K562 (cell line): ENCODE data around the gene MPL. TPM values are rescaled to one million over a fixed set of nuclear protein-coding genes. Genes with fewer than 3 reads are reported as not detected.

Source experiments
- ATAC-seq: fragments of 200-7000 bp; cut with Tn5 transposase; 3 replicates; pipeline ENCODE4 v1.9.1; 2020; ENCODE audit warnings: moderate library complexity
- BruUV-seq: library from RNA; stranded (reverse); fragments of 400-500 nt; replicated peaks from 2 replicates; lab custom pipeline; 2021; lab: Mats Ljungman, UMichigan
- CTCF ChIA-PET: fragments of 300-600 bp; formaldehyde crosslinking; extraction: SDS; loops from one replicate; lab custom pipeline; 2021; ENCODE audit warnings: low intra/inter-chr PET ratio; lab: Yijun Ruan, JAX
- POLR2A ChIA-PET: fragments of 300-600, 350-650 bp; sonication (Branson Sonifier 250); formaldehyde crosslinking; extraction: SDS; loops from one replicate; lab custom pipeline; 2021; ENCODE audit warnings: antibody characterized with exemption, inconsistent platforms; lab: Yijun Ruan, JAX
- DNase-seq, 4 experiments: peaks; one replicate each; pipeline versions ENCODE4 v3.0.0 to v3.0.0-alpha.2; 2011 to 2018; ENCODE audit warnings: low spot score in 3 of 4, mixed read lengths in 3 of 4; ENCODE audit errors: extremely low read depth in 1 of 4
- FAIRE-seq: peaks from 2 replicates; lab custom pipeline; 2011; peaks lifted over from hg19 to GRCh38; lab: Jason Lieb, UNC
- H2AFZ ChIP-seq: 2 replicates; pipeline ENCODE4 v1.6.0; 2011; ENCODE audit warnings: low read depth, low read length, control low read depth, inconsistent platforms
- H3K27ac ChIP-seq: fragments of 200-600 bp; 3 replicates; pipeline ENCODE4 v1.8.0; 2011; ENCODE audit warnings: low read depth, mild to moderate bottlenecking, control low read depth, inconsistent platforms, low read length, moderate library complexity, mixed read lengths; ENCODE audit errors: extremely low read depth
- H3K27me3 ChIP-seq, 2 experiments: fragments of 300-600 bp in 1 of 2; 2 replicates in 1 of 2; 3 replicates in 1 of 2; pipeline versions ENCODE4 v1.6.0 to v1.8.0; 2011; ENCODE audit warnings: inconsistent platforms in 2 of 2, low read length in 2 of 2, mild to moderate bottlenecking in 1 of 2, mixed read lengths in 1 of 2, moderate library complexity in 1 of 2; ENCODE audit not compliant: control insufficient read depth in 2 of 2, insufficient read depth in 2 of 2
- H3K36me3 ChIP-seq: fragments of 300-600 bp; 3 replicates; pipeline ENCODE4 v1.8.0; 2011; ENCODE audit warnings: mild to moderate bottlenecking, low read length, inconsistent platforms; ENCODE audit not compliant: control insufficient read depth, insufficient read depth
- H3K4me1 ChIP-seq, 2 experiments: fragments of 200-600 bp in 1 of 2; replicated peaks in 1 of 2; 2 replicates in 1 of 2; 3 replicates in 1 of 2; pipeline versions ENCODE4 v1.5.1 to v1.8.0; 2011; ENCODE audit warnings: inconsistent platforms in 2 of 2, low read length in 2 of 2, mild to moderate bottlenecking in 1 of 2, mixed read lengths in 1 of 2, moderate library complexity in 1 of 2; ENCODE audit not compliant: control insufficient read depth in 2 of 2, insufficient read depth in 2 of 2
- H3K4me2 ChIP-seq: 2 replicates; pipeline ENCODE4 v1.6.1; 2011; ENCODE audit warnings: low read length, control low read depth, inconsistent platforms, mixed read lengths; ENCODE audit not compliant: insufficient read depth
- H3K4me3 ChIP-seq: fragments of 200-600 bp; sonication (generic), shearing (Covaris generic); 2 replicates; pipeline ENCODE4 v1.5.1; 2016; ENCODE audit warnings: control low read depth, inconsistent platforms
- H3K79me2 ChIP-seq: fragments of 200-600 bp; 3 replicates; pipeline ENCODE4 v1.8.0; 2011; ENCODE audit warnings: low read length, inconsistent platforms; ENCODE audit not compliant: control insufficient read depth, insufficient read depth
- H3K9ac ChIP-seq, 2 experiments: 2 replicates each; pipeline versions ENCODE4 v1.6.0 to v1.6.1; 2011; ENCODE audit warnings: low read depth in 2 of 2, low read length in 2 of 2, control low read depth in 1 of 2, inconsistent platforms in 1 of 2, mild to moderate bottlenecking in 1 of 2, mixed read lengths in 1 of 2; ENCODE audit not compliant: insufficient read depth in 1 of 2
- H3K9me1 ChIP-seq: one replicate; pipeline ENCODE4 v1.6.0; 2011; ENCODE audit warnings: inconsistent platforms, mild to moderate bottlenecking, low read length, moderate library complexity; ENCODE audit not compliant: control insufficient read depth, insufficient read depth
- H3K9me3 ChIP-seq: replicated peaks from 2 replicates; pipeline ENCODE4 v1.5.1; 2011; ENCODE audit warnings: low read depth, low read length, inconsistent platforms; ENCODE audit not compliant: control insufficient read depth, insufficient read depth
- H4K20me1 ChIP-seq: replicated peaks from 2 replicates; pipeline ENCODE4 v1.6.1; 2011; ENCODE audit warnings: low read length, inconsistent platforms, mixed read lengths; ENCODE audit not compliant: control insufficient read depth, insufficient read depth
- CREM ChIP-seq: IDR thresholded peaks from 2 replicates; pipeline ENCODE4 v1.6.1; 2014; ENCODE audit warnings: antibody characterized with exemption, low read depth
- DLX4 ChIP-seq: fragments of 250-450 bp; sonication (Bioruptor Pico); IDR thresholded peaks from 2 replicates; pipeline ENCODE4 v1.6.1; 2021; ENCODE audit warnings: mild to moderate bottlenecking
- EGR1 ChIP-seq: fragments of 450-650 bp; conservative IDR thresholded peaks from 2 replicates; pipeline ENCODE4 v1.6.1; 2017; ENCODE audit warnings: mild to moderate bottlenecking
- ZBTB33 ChIP-seq: sonication (generic); formaldehyde crosslinking; IDR thresholded peaks from 2 replicates; pipeline ENCODE4 v1.8.1; 2023; ENCODE audit warnings: mild to moderate bottlenecking, missing genetic modification reagents
- WGBS: fragments of 100-300 bp; shearing (Covaris generic); methylation state at CpG from one replicate; pipeline ENCODE4 v1.1.6; 2016; ENCODE audit warnings: low coverage, mixed read lengths; ENCODE audit not compliant: insufficient coverage; ENCODE audit errors: missing lambda C conversion rate; 5-methylcytosine and 5-hydroxymethylcytosine counted together
- in situ Hi-C: fragments of 300-500 bp; cut with MboI; formaldehyde crosslinking; loops from 4 replicates; pipeline ENCODE4 v1.15.0; 2018; ENCODE audit warnings: inconsistent platforms, mixed read lengths
- intact Hi-C: fragments of 100-400 bp; cut with micrococcal nuclease; formaldehyde crosslinking; loops from 2 replicates; pipeline ENCODE4 v1.14.2; 2022
- polyA plus RNA-seq, 8 experiments: library from polyadenylated mRNA; depleted of rRNA in 4 of 8; stranded (reverse) in 5 of 8; unstranded in 3 of 8; fragments of >200 nt; fragmentation: Nextera tagmentation in 2 of 8; fragmentation: Illumina TruSeq in 1 of 8; extraction: Ambion mirVana in 2 of 8; extraction: Trizol in 1 of 8; gene quantifications; 2 replicates each; pipeline versions ENCODE4 v1.2.1 to v1.2.3, GENCODE V29; 2011 to 2014; ENCODE audit warnings: inconsistent platforms in 1 of 8, missing spikeins in 1 of 8
- total RNA-seq, 7 experiments: library from RNA; depleted of rRNA in 6 of 7; stranded (reverse); fragments of >200 nt in 6 of 7; fragmentation: Illumina TruSeq in 2 of 7; extraction: Trizol in 2 of 7; gene quantifications; 2 replicates each; pipeline versions ENCODE4 v1.2.1 to v1.2.3, GENCODE V29; 2011 to 2021; ENCODE audit warnings: low replicate concordance in 1 of 7

Gene MPL
- total and polyA plus RNA-seq, 9 of the 15 experiments (the other 6 are each of a cell fraction or from before 2014, with no cell fraction given): not detected

- TF ChIP-seq DLX4 (CRISPR knock-in tag): no peak
- peak; percentile 75 for TF ChIP-seq EGR1
- 0 out of 2 replicates have a peak, but pooled peaks have one; percentile 26 for TF ChIP-seq CREM
- peak; percentile 12; the same call in 1 of the 2 replicates for TF ChIP-seq ZBTB33
- 82% methylated on average over 48 of the region's 72 CpGs for WGBS
- no peak overlapping the region; a peak in 1 of 4 replicates for H3K9ac ChIP-seq
- H3K27me3 ChIP-seq: no peaks in the 10 kb centered on the region
- H3K9me1 ChIP-seq: no peaks in the 10 kb centered on the region
- H4K20me1 ChIP-seq: no peaks in the 10 kb centered on the region
- H3K79me2 ChIP-seq: no peaks in the 10 kb centered on the region
- BruUV-seq: no TSS peak
- in situ Hi-C loops: no loop called here
- ChIA-PET POLR2A (interaction anchor here (1.1 kb wide), 1 partner anchor 18 kb away, joined by 3 read pairs; no protein-coding TSS in a partner anchor), CTCF (no interaction called here)
- H2AFZ ChIP-seq: peak overlapping the region; percentile 53
- ATAC-seq: peak; percentile 69
- no peak for FAIRE-seq
- H3K4me3 ChIP-seq: no peak overlapping the region
- 0 out of 2 replicates have a peak overlapping the region, but pooled peaks have one; percentile 4 for H3K4me2 ChIP-seq
- intact Hi-C loops: no loop called here
- no peak overlapping the region for H3K27ac ChIP-seq
- DNase-seq: peak in 2 of 4 experiments; percentile 37
- no peaks in the 10 kb centered on the region for H3K36me3 ChIP-seq
- H3K9me3 ChIP-seq: no peaks in the 10 kb centered on the region
- peaks cover 13 to 17% of the 10 kb centered on the region in 2 experiments; a peak in 4 of 5 replicates for H3K4me1 ChIP-seq
These were observed 11.4 kb downstream of the MPL start for GRCh38 chr1:43348809-43349593.
